GM12875 (cell line): ENCODE measurements around the gene ZNF324.

Source experiments
- H3K4me3 ChIP-seq: one replicate; pipeline ENCODE4 v1.5.1; 2011; ENCODE audit warnings: low read depth, low read length, control low read depth
- TF ChIP-seq, protein P1 (sequence below): IDR thresholded peaks from 2 replicates; pipeline ENCODE4 v1.5.1; 2011; ENCODE audit warnings: low read depth, mild to moderate bottlenecking, control low read depth, inconsistent platforms, low read length, moderate library complexity, borderline replicate concordance; ENCODE audit not compliant: insufficient read depth

Gene ZNF324

DNA sequence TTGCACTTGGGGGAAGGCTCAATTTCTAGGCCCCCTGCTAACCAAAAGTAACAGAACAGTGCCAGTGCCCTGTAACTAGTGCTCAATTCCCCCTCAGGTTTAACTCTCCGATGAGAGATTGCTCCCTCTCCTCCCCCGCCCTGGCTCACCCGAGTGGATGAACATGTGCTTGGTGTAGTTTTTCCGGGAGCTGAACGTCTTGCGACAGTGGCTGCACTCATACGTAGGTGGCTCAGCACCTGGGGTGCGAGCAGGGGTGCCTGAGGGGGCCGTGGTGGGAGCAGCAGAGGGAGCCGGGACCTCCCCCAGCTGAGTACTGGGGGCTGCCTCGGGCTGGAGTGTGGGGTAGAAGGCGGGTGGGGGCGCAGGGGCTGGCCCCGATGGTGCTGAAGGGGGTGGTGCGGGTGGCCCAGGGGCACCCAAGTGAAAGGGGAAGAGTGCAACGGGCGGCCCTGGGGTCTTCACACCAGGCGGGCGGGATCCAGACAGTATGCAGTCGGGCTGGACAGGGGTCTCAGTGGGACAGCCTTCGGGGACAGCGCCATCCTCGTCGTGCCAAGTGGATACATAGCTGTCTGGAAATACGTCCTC, 49.5 kb downstream of the ZNF324 start:
- TF ChIP-seq, protein P1, sequence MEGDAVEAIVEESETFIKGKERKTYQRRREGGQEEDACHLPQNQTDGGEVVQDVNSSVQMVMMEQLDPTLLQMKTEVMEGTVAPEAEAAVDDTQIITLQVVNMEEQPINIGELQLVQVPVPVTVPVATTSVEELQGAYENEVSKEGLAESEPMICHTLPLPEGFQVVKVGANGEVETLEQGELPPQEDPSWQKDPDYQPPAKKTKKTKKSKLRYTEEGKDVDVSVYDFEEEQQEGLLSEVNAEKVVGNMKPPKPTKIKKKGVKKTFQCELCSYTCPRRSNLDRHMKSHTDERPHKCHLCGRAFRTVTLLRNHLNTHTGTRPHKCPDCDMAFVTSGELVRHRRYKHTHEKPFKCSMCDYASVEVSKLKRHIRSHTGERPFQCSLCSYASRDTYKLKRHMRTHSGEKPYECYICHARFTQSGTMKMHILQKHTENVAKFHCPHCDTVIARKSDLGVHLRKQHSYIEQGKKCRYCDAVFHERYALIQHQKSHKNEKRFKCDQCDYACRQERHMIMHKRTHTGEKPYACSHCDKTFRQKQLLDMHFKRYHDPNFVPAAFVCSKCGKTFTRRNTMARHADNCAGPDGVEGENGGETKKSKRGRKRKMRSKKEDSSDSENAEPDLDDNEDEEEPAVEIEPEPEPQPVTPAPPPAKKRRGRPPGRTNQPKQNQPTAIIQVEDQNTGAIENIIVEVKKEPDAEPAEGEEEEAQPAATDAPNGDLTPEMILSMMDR: no peak
- no peak overlapping the region for H3K4me3 ChIP-seq

DNA sequence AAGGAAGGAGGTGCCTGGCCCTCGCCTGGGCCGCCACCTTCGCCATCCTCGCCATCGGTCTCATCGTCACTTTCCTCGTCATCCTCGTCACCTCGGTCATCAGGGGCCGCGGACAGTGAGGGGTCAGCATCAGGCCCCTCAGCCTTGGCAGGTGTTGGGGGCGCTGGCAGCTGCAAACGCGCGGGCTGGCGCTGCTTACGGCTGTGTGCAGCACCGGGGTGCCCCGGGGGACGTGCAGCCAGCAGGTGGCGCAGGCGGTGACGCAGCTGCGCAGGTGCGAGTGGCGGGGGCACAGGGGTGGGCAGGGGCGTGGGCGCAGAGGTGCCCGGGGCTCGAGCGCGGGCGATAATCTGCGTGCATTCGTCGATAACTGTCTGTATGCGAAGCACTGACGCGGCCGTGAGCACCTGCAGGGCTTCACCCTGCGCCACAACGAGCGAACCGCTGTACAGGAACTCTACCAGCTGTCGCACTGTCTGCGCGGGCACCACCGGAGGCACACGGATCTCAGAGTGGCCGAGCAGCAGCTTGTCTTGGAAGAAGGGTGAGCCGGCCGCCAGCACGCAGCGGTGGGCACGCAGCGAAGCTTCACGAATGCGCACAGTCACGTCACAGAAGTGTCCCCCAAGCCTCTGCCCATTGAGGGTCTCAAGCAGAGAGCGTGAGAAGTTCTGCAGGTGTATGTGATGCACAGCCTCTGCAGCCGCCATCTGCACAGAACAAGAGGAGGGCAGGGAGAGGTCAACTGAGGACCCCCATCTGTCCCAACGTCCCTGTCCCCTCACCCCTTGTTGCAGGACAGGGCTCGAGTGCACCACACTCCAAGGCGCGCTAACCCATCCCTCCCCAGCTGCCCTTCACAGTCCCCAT, 50.3 kb downstream of the ZNF324 start:
- TF ChIP-seq, protein P1: no peak
- no peak overlapping the region for H3K4me3 ChIP-seq

DNA sequence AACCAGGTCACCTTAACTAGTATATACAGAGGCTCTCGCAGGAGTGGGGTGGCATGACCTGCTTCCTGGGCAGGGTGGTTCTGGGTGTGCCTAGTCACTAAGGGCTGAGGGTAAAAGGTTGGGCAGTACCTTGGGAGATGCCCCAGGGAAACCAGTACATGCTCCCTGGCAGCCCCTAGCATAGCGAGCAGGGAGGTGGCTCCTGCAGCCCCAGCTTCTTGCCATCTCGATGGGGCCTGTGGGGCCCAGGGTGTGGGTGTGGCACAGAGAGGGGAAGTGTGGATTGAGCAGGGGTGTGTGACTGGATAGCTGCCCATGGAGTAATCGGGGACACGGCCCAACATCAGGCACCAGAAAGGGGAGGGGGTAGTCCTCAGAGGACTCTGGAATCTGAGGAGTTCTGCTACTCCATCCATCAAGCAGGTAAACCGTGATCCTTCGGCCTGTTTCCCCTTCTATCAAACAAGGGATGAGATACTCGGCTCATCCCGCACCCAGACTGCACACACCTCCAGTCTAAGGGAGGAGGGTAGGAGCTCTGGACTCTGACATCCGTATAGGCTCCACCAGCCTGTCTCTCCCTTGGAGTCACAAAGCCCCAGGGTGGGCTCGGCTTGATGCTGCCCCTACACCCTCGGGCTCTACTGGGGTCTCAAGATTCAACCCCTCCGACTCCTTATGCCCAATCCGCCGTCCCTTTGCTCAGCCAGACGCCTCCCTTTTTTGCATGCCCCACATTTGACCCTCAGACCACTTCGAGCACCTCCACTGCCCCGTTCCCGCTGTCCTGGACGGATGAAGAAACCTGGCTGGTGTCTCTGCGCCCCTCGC, 51.6 kb downstream of the ZNF324 start:
- TF ChIP-seq, protein P1: no peak; the same call in 1 of the 2 replicates

DNA sequence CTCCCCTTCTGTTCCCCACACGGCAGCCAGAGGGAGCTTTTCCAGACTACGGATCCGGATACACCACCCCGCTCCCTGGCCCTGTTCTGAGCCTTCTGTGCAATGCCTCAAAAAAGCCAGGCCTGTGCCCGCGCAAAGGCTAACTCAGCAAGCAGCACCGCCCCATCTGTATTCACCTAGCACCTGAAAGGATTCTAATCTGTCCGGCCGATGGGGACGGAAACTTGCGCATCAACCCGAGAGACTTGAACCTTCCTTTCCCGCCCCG, 52.1 kb downstream of the ZNF324 start:
- TF ChIP-seq, protein P1: peak; percentile 48; the same call in 1 of the 2 replicates
- peak overlapping the region; percentile 78 for H3K4me3 ChIP-seq

More for the DNA sequence above, 51.6 kb downstream of the ZNF324 start:
- peak overlapping the region; percentile 78 for H3K4me3 ChIP-seq

- TF ChIP-seq, protein P1: peak; percentile 93
- H3K4me3 ChIP-seq: peak within 1 kb of the TSS; percentile 78
Measured at GRCh38 chr19:58519355-58520256, 52.7 kb downstream of the ZNF324 start, which contains the start of gene ZBTB45. Gene ZBTB45, minus strand, starts transcription at chr19:58519810. Its CDS starts 2,137 bp downstream, at chr19:58517673.

DNA sequence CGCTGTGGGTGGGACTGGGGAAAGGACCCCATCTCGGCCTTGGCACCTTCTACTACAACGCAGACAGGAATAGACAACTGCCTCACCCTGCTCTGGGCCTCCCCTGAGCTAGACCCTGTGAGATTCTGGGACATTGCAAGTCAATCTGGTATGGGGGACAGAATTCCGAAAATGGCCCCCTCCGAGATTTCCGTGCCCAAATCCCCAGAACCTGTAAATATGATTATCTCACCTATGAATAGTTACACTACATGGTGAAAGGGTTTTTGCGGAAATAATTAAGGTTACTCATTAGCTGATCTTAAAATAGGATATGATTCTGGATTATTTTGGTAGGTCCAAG, 53.3 kb downstream of the ZNF324 start:
- TF ChIP-seq, protein P1: no peak

More for the DNA sequence above, 53.3 kb downstream of the ZNF324 start:
- H3K4me3 ChIP-seq: peak overlapping the region; percentile 78
